SK-MEL-5 (cell line): ENCODE data around the gene SNRPA1. TPM values are rescaled to one million over a fixed set of nuclear protein-coding genes. Genes with fewer than 3 reads are reported as not detected.

Experiments used
- DNase-seq: peaks from one replicate; pipeline ENCODE4 v3.0.0-alpha.2; 2016; ENCODE audit warnings: low read depth, low spot score
- in situ Hi-C: cut with HindIII; loops from 2 replicates; pipeline ENCODE4 v1.10.0; 2016; ENCODE audit warnings: low sequenced_read_pairs, high pct_unique_total_duplicates, low pct_unique_long_range_greater_than_20kb
- total RNA-seq: library from RNA; depleted of rRNA; stranded (reverse); fragments of >200 nt; shearing (Covaris generic); gene quantifications from 2 replicates; pipeline ENCODE4 v1.2.3, GENCODE V29; 2014; rRNA removed

SNRPA1 gene
- total RNA-seq, 1 experiment from 2014 or later: 23.6 TPM

DNA sequence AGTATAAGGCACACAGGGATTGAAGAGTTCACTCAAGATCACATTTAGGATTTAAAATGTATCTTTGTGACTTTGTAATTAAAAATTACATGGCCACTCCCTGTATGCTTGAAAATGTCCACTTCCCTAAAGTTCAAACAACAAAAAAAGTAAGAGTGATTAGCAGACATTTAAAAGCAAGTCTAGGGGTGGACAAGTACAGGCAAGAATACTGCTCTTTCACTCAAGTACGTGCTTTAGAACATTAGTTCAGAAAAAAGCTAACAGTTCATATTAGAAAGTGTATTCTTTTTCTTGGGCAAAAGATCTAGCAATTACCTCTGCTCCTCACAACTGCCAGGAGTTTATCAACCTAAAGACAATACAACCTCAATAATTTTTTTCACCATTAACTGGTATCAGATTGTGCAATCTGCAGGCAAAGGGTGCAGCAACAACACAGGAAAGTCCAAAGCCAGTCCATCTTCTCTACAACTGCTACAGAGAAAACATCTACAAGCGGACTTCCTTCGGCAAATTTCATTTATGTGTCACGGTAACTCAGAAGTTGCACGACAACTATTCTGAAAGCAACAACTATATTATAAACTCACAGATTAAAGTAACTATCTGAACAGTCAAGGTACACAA, 61.3 kb downstream of the SNRPA1 start:
- in situ Hi-C loops: no loop called here
- DNase-seq: no peak

DNA sequence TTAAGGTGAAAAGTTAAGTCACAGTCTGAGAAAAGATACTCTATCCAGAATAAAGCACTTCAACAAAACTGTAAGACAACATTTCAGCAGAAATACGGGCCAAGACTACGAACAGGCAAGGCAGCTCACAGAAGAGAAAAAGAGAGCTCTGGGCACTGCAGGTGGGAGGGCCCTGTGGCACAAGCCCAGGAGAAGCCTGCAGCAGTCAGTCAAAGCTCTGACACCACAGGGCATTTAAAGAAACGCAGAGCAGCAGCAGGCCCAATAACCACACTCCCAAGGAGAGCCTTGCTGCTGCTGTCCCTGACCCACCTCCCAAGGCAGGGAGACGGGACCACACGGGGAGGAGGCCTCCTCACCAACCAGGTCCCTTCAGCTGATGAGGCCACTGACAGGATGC, 62.4 kb downstream of the SNRPA1 start:
- DNase-seq: no peak
- in situ Hi-C loops: no loop called here

Other genes starting within 250 kb of the SNRPA1 start
- 22.4 and 23.0 TPM in 2 replicates for gene CHSY1, start 43.2 kb downstream of the SNRPA1 start, total RNA-seq
- 113 and 128 TPM in 2 replicates for gene SELENOS, start 17.8 kb downstream of the SNRPA1 start, total RNA-seq
- gene PCSK6, start 194.5 kb upstream of the SNRPA1 start, total RNA-seq: 11.1 and 11.5 TPM in 2 replicates